GM12801 (cell line): ENCODE measurements around the gene ARSJ.

ENCODE experiments used
- CTCF ChIP-seq: IDR thresholded peaks from one replicate; pipeline ENCODE4 v1.5.1; 2011; ENCODE audit warnings: control low read depth; ENCODE audit not compliant: insufficient read length; ENCODE audit errors: extremely low read depth

The ARSJ gene

GRCh38 chr4:113872426-113873260, 106.8 kb downstream of the ARSJ start:
- no peak for TF ChIP-seq CTCF

- no peak for TF ChIP-seq CTCF
Measured at GRCh38 chr4:113871080-113871479, 108.4 kb downstream of the ARSJ start.

GRCh38 chr4:113869743-113870375, 109.6 kb downstream of the ARSJ start:
- no peak for TF ChIP-seq CTCF

GRCh38 chr4:113866611-113867010, 112.8 kb downstream of the ARSJ start:
- TF ChIP-seq CTCF: no peak

GRCh38 chr4:113858924-113859323, 120.5 kb downstream of the ARSJ start:
- no peak for TF ChIP-seq CTCF

- TF ChIP-seq CTCF: no peak
Measured at GRCh38 chr4:113851816-113852215, 127.6 kb downstream of the ARSJ start.
